ENCODE results near the gene RPL14.
"Not testable (repeated sequence)": the region's sequence is repeated elsewhere in the genome, so short reads cannot be mapped to it uniquely, and the experiment has no call there.

The RPL14 gene

DNA sequence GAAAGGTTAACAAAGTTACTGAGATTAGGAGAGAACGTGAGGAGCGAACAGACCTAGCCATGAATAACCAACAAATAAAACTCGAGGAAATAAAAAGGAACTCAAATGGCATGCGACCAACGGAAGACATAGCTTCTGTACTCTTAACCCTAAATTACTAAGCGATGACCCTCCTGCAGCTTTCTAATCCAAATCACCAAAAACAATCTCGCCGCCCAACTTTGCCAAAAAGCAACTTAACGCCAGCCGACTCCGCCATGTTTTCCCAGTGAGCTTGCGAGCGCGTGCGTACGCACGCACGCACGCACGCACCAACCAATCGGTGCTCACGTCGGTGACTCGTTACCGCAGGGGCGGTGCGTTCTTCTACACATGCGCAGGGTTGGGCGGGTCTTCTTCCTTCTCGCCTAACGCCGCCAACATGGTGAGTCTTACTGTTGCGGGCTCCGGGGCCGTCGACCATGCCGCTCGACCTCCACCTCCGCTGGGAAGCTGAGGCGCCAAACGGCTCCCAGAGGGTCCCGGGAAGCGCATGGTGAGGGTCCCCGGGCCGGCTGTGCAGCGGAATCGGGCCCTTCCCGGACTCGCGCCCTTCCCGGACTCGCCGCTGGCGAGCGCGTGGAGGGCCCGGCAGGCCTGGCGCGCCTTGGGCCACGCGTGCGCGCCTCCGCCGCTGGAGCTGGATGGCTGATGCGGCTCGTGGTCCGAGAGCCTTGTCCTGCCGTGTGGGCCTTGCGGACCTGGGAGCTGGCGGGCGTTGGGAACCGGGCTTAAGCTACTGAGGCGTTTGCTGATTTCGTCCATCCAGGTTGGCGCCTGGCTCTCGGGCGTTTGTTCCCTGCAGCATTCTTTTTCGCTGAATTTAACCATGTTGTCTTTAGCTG, at the start of gene RPL14:
RPL14 (plus strand) TSS at position 400 of the 884 bp plus-strand sequence; CDS start at position 533, 133 bp downstream.
- peak; percentile 83 to 95 for DNase-seq (ENCODE audit: low read depth in 1 of 2, low spot score in 1 of 2)

- no peak for DNase-seq (ENCODE audit: low read depth in 1 of 2, low spot score in 1 of 2)
Observed at GRCh38 chr3:40407611-40408010, 49.5 kb upstream of the RPL14 start.

DNA sequence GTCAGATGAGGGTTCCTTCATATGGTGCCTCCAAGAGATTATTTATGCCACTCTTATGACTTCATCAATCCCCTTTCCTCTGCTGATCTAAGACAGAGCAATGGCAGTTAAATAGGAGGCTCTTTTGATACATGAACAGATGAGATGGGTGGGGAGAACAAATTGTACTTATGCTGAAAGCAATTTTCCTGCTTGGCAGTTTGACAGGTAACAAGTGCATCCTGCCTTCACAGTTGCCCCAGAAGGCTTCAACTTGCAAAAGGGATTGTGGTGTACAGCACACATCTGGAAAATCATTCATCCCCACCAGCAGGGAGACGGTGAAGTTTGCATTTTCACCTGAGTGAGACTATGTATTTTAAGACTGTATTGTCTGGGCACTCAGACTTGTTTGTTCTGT, 42.9 kb upstream of the RPL14 start:
- DNase-seq (ENCODE audit: low read depth in 1 of 2, low spot score in 1 of 2): no peak

DNA sequence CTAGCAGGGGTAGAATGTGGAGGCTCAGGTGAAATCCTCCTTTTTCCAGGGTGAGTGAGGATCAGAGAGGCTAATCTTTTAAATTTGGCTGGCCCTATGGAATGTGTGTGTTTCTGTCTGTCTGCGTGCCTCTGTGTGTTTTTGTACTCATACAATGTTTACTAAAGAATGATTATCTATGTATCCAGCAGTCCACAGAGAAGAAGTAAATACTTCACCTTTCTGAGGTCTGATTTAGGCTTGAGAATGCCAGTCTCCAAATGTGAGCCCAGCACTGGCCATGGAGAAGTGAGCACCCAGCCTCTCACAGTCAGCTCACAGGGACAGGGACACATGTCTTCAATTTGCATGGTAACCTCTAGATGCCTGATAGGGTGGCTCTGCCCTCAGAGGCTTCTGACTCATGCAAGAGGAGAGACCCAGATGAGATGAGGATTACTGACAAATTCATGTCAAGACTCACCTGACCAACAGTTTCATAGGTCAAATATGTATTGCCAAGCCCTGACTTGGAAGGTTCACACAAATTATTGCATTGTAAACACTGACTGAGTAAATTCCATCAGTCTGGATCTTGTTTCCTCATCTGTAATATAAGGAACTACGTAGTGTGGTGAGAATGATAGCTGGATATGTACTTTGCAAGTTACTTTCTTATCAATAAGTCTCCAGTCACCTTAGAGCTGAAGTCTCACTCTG, 39.1 kb upstream of the RPL14 start:
- DNase-seq (ENCODE audit: low read depth in 1 of 2, low spot score in 1 of 2): no peak

DNA sequence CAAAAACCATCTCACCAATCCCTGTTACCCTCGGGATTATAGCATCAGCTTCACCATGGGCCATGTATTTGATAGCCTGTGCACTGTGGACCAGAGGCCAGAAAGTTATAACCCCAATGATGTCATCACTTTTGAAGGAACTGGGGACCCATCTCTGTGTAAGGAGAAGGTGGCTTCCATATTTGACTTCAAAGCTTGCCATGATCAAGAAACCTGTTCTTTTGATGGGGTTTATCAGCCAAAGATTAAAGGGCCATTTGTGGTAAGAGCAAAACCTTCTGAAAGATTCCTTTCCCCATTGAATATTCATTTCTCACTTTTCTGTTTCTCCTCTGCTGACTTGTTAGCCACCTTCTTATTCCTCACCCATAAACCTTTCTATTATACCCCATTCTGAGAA, 34.3 kb upstream of the RPL14 start:
- no peak for DNase-seq (ENCODE audit: low read depth in 1 of 2, low spot score in 1 of 2)

GRCh38 chr3:40427045-40427669, 30.0 kb upstream of the RPL14 start:
- DNase-seq (ENCODE audit: low read depth in 1 of 2, low spot score in 1 of 2): no peak

DNA sequence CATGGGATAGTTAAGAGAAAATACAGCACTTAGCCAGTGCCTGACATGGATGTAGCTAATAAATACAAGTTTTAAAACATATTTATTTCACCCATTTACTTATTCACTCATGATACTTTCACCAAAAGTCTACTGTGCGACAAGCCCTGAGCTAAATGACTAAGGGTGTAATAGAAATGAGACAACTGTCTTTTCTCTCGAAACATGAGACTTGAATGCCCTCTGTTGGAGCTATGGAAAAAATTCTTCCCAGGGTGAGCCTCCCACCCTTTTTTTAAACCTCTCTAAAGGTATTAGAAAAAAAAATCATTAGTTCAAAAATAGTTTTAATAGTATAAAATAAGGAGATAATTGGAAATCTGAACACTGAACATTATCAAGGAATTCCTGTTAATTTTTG, 24.3 kb upstream of the RPL14 start:
- no peak for DNase-seq (ENCODE audit: low read depth in 1 of 2, low spot score in 1 of 2)

- DNase-seq (ENCODE audit: low read depth in 1 of 2, low spot score in 1 of 2): no peak
Observed at GRCh38 chr3:40437889-40438288, 19.2 kb upstream of the RPL14 start.

GRCh38 chr3:40445062-40445461, 12.1 kb upstream of the RPL14 start:
- DNase-seq (ENCODE audit: low read depth in 1 of 2, low spot score in 1 of 2): no peak

GRCh38 chr3:40445880-40446279, 11.3 kb upstream of the RPL14 start:
- no peak for DNase-seq (ENCODE audit: low read depth in 1 of 2, low spot score in 1 of 2)

DNA sequence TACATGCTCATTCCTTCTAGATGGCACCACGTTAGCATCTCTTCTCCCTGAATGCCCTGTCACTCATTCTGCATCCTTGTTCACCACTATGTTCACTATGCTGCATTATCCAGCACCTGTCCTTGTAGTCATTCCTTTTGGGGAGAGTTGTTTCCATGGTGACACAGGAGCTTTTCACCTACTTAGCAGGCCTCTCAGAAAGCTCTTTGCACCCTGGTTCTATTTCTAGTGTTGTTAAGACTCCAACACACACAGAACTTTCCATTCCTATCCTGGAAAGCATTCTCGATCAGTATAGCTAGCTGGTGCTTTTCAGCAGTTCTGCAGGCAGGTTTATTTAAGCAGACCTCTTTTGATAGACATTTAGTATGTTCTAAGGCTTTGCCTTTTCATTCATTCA, 6.7 kb upstream of the RPL14 start:
- no peak for DNase-seq (ENCODE audit: low read depth in 1 of 2, low spot score in 1 of 2)

- no peak for DNase-seq (ENCODE audit: low read depth in 1 of 2, low spot score in 1 of 2)
Observed at GRCh38 chr3:40451551-40451950, 5.6 kb upstream of the RPL14 start.

DNA sequence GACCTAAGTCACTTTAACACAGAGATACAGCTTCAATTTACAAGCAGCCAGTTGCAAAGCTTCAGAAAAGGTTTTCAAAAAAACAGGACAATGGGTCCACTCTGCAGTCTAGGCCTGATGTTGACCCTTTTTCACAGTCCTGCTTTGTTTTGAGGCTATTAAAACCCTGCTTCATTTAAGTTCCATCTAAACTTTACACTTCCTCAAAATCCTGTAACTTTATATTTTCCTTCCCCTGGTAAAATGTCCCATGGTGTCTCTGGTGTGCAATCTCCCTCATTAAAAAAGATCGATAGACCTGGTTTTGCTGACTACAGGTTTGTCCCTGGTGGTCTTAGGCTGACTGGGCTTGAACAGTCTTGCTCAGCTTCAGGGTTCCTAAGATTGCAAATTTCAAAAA, 5.1 kb upstream of the RPL14 start:
- no peak for DNase-seq (ENCODE audit: low read depth in 1 of 2, low spot score in 1 of 2)

DNA sequence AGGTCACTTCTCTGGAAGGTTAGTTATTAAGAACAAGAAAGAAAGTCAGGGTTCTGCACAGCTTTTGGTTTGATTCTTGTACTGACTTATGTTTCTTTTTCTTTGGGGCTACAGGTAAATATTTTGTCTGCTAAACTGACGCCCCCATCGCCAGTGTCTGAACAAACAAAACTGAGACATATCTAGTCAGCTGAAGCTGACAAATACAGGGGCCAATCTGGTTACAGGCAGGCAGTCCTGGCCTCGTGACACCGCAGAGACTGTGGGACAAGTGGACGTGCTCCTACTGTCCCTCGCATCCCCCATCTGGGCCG, 4.6 kb upstream of the RPL14 start:
- DNase-seq (ENCODE audit: low read depth in 1 of 2, low spot score in 1 of 2): no peak

DNA sequence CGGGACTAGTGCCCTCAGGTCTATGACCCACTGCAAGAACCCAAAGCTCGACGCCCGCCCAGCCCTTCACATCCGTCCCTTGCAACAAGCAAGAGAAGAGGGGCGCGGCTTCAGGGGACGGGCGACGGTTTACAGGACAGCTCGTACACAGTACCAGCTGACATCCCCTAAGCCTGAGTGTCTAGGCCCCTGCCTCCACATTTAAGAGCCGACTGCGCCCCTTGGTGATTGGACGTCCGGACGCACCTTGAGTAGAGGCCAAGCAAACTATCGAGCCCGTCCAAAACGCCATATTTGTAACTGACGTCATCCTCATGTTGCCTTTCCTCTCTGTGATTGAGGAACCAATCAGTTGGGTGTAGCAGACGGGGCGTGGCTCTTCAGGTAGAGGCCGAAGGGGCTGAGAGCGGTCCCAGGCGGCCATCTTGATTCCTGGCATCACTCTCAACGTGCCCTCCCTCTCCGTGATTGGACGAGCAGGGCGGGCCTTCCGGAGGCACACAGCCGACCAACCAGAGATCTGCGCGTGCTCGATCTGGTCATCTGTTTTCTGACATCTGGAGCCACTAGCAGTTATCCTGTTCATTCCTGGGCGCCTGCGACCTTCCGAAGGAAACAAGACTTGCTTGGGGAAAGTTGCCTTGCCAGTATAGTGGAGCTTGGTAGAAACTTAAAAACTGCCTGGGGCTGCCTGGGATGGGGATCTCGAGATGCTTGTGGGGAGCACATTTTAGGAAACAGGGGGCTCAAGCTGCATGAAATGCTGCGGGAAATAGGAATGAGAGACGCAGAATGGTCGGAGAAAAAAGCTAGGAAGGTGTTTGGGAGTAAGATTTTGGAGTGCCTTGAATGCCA, 4.0 kb upstream of the RPL14 start:
- DNase-seq (ENCODE audit: low read depth in 1 of 2, low spot score in 1 of 2): peak; percentile 82 to 96

- DNase-seq (ENCODE audit: low read depth in 1 of 2, low spot score in 1 of 2): no peak
Observed at GRCh38 chr3:40453933-40454332, 3.2 kb upstream of the RPL14 start.

GRCh38 chr3:40455328-40455727, 1.8 kb upstream of the RPL14 start:
- no peak for DNase-seq (ENCODE audit: low read depth in 1 of 2, low spot score in 1 of 2)

DNA sequence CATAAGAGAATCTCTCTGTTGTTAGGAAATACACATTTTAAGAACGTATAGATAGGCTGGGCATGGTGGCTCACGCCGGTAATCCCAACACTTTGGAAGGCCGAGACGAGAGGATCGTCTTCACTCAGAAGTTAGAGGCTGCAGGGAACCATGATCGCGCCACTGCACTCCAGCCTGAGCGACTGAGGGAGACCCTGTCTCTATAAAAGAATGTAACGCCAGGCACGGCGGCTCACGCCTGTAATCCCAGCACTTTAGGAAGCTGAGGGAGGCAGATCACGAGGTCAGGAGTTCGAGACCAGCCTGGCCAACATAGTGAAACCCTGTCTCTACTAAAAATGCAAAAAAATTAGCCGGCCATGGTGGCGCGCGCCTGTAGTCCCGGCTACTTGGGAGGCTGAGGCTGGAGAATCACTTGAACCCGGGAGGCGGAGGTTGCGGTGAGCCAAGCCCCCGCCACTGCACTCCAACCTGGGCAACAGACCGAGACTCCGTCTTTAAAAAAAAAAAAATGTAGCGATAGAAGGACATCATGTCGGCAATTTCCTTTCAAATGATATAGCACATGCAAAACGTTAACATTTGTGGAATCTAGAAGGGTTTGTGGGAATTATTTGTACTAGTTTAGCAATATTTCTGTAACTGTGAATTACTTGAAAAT, 730 bp upstream of the RPL14 start:
- no peak for DNase-seq (ENCODE audit: low read depth in 1 of 2, low spot score in 1 of 2)

DNA sequence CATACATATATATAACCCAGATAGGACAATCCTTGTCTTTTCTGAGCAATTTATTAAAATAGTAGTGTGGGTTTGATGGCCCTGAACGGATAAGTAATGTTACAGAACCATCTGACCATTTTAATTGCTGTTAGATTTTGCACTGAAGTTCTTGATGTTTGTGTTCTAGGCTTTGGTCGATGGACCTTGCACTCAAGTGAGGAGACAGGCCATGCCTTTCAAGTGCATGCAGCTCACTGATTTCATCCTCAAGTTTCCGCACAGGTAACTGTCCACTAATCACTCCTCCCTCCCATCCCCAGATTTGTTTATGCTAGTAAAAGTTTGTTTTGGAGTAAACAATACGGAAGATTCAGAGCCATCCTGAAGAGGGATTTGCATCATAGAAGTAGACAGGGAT, 1.3 kb downstream of the RPL14 start:
- DNase-seq (ENCODE audit: low read depth in 1 of 2, low spot score in 1 of 2): no peak

DNA sequence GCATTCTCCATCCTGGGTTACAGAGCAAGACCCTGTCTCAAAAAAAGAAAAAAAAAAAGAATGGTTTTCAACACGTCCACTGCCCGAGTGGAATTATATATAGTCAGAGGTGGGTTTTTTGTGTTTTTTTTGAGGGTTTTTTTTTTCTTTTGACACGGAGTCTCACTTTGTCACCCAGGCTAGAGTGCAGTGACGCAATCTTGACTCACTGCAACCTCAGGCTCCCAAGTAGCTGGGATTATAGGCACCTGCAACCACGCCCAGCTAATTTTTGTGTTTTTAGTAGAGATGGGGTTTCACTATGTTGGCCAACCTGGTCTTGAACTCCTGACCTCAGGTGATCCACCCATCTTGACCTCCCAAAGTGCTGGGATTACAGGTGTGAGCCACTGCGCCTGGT, 3.3 kb downstream of the RPL14 start:
- DNase-seq (ENCODE audit: low read depth in 1 of 2, low spot score in 1 of 2): not testable (repeated sequence)

DNA sequence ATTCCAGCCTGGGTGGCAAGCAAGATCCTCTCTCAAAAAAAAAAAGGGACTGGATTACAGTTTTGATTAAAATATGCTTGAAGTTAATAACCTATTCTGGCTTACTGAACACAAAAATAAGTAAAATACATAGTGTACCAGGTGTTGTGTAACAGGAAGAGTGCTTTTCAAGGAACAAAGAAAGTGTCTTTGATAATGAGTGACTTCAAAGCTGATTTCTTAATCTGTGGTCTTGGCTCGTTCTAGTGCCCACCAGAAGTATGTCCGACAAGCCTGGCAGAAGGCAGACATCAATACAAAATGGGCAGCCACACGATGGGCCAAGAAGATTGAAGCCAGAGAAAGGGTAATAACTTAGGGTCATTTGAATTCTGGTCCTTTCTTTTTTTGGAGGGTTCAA, 4.0 kb downstream of the RPL14 start:
- DNase-seq (ENCODE audit: low read depth in 1 of 2, low spot score in 1 of 2): no peak

Data from activated CD4-positive, alpha-beta T cell treated with anti-CD3 and anti-CD28 coated beads, Interleukin-2, amount 50 U/mL, for 24 hours (primary cell).